ENCODE results near the gene ZNF619. TPM values are rescaled to one million over a fixed set of nuclear protein-coding genes. Genes with fewer than 3 reads are reported as not detected.

Gene ZNF619
- total RNA-seq, 1 experiment from 2014 or later, result 8.3 TPM

- Mint-ChIP-seq H3K9me3 (ENCODE audit: unreplicated experiment) (no peaks in the 10 kb centered on the region), H3K4me1 (ENCODE audit: insufficient read depth, unreplicated experiment) (no peaks in the 10 kb centered on the region), H3K27me3 (ENCODE audit: insufficient read depth, unreplicated experiment) (no peaks in the 10 kb centered on the region), H3K36me3 (ENCODE audit: insufficient read depth, unreplicated experiment) (no peaks in the 10 kb centered on the region), H3K4me3 (ENCODE audit: unreplicated experiment) (no peak overlapping the region), H3K27ac (ENCODE audit: low read depth, unreplicated experiment) (no peak overlapping the region)
- no TSS peak for BruUV-seq (replicated peaks)
- intact Hi-C loops (cut with micrococcal nuclease), result no loop called here
- ChIA-PET POLR2A (no interaction called here), CTCF (no interaction called here)
- TF ChIP-seq CTCF (IDR thresholded peaks at IDR 0.05; ENCODE audit: unreplicated experiment), result no peak
- no peak for DNase-seq (ENCODE audit: unreplicated experiment)
Measured at GRCh38 chr3:40516201-40516600, 39.3 kb downstream of the ZNF619 start.

- Mint-ChIP-seq H3K27me3 (ENCODE audit: insufficient read depth, unreplicated experiment) (no peaks in the 10 kb centered on the region), H3K4me3 (ENCODE audit: unreplicated experiment) (no peak overlapping the region), H3K36me3 (ENCODE audit: insufficient read depth, unreplicated experiment) (no peaks in the 10 kb centered on the region), H3K9me3 (ENCODE audit: unreplicated experiment) (no peaks in the 10 kb centered on the region), H3K27ac (ENCODE audit: low read depth, unreplicated experiment) (no peak overlapping the region), H3K4me1 (ENCODE audit: insufficient read depth, unreplicated experiment) (no peaks in the 10 kb centered on the region)
- no peak for DNase-seq (ENCODE audit: unreplicated experiment)
- intact Hi-C loops (cut with micrococcal nuclease), result no loop called here
- no peak for TF ChIP-seq CTCF (IDR thresholded peaks at IDR 0.05; ENCODE audit: unreplicated experiment)
- CTCF ChIA-PET, result interaction anchor here (0.6 kb wide), 1 partner anchor 1112 kb away, joined by 5 read pairs; no protein-coding TSS in a partner anchor
- POLR2A ChIA-PET, result interaction anchor here (1.0 kb wide), 1 partner anchor 171 kb away, joined by 3 read pairs; no protein-coding TSS in a partner anchor
- BruUV-seq (replicated peaks), result no TSS peak
Measured at GRCh38 chr3:40518067-40518466, 41.1 kb downstream of the ZNF619 start.

- Mint-ChIP-seq H3K4me3 (ENCODE audit: unreplicated experiment) (no peak overlapping the region), H3K27ac (ENCODE audit: low read depth, unreplicated experiment) (no peak overlapping the region), H3K9me3 (ENCODE audit: unreplicated experiment) (no peaks in the 10 kb centered on the region), H3K36me3 (ENCODE audit: insufficient read depth, unreplicated experiment) (no peaks in the 10 kb centered on the region), H3K27me3 (ENCODE audit: insufficient read depth, unreplicated experiment) (no peaks in the 10 kb centered on the region), H3K4me1 (ENCODE audit: insufficient read depth, unreplicated experiment) (no peaks in the 10 kb centered on the region)
- ChIA-PET POLR2A (interaction anchor here (0.5 kb wide), 1 partner anchor 1295 kb away, joined by 4 read pairs; no protein-coding TSS in a partner anchor), CTCF (no interaction called here)
- DNase-seq (ENCODE audit: unreplicated experiment), result no peak
- no peak for TF ChIP-seq CTCF (IDR thresholded peaks at IDR 0.05; ENCODE audit: unreplicated experiment)
- intact Hi-C loops (cut with micrococcal nuclease), result no loop called here
- BruUV-seq (replicated peaks), result no TSS peak
Measured at GRCh38 chr3:40518848-40519247, 41.9 kb downstream of the ZNF619 start.

GRCh38 chr3:40521254-40521653 is 44.3 kb downstream of the ZNF619 start:
- TF ChIP-seq CTCF (IDR thresholded peaks at IDR 0.05; ENCODE audit: unreplicated experiment), result no peak
- no peak overlapping the region for H3K4me3 Mint-ChIP-seq (ENCODE audit: unreplicated experiment)
- no peaks in the 10 kb centered on the region for H3K27me3 Mint-ChIP-seq (ENCODE audit: insufficient read depth, unreplicated experiment)
- H3K9me3 Mint-ChIP-seq (ENCODE audit: unreplicated experiment), result no peaks in the 10 kb centered on the region
- CTCF ChIA-PET, result no interaction called here
- no peak for DNase-seq (ENCODE audit: unreplicated experiment)
- intact Hi-C loops (cut with micrococcal nuclease), result no loop called here
- H3K27ac Mint-ChIP-seq (ENCODE audit: low read depth, unreplicated experiment), result no peak overlapping the region
- POLR2A ChIA-PET, result interaction anchor here (1.0 to 1.6 kb wide), 3 partner anchors 9 to 56 kb away, joined by 3 read pairs; no protein-coding TSS in a partner anchor
- no TSS peak for BruUV-seq (replicated peaks)
- peaks cover 10% of the 10 kb centered on the region for H3K4me1 Mint-ChIP-seq (ENCODE audit: insufficient read depth, unreplicated experiment)
- peaks cover 8% of the 10 kb centered on the region for H3K36me3 Mint-ChIP-seq (ENCODE audit: insufficient read depth, unreplicated experiment)
